GM19023 (cell line): Measurements from ENCODE around the gene NLRP5.
"Not testable (repeated sequence)": the region's sequence is repeated elsewhere in the genome, so short reads cannot be mapped to it uniquely, and the experiment has no call there.

Source experiments
- ATAC-seq: cut with Tn5 transposase; IDR thresholded peaks from one replicate; pipeline ENCODE4 v1.9.1; 2021; ENCODE audit warnings: mild to moderate bottlenecking, moderate library complexity; ENCODE audit not compliant: unreplicated experiment

NLRP5 gene

DNA sequence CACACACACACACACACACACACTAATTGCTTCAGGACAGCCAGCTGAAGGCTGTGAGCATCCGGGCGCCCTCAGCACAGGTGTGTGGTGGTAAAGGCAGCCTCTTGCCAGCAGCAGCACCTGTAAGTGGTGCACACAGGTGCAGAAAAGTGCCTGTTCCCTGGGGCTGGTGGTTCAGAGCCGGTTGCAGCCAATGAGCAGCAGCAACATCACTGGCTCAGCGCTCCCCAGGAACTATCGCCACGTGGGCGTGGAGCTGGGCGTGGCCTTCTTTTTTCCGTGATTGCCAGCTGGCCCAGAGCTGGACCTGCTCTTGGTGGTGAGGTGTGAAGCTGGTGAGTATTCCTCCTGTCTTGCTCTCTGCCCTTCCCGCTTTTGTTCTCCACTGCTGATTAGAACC is at the start of gene NLRP5:
NLRP5 (plus strand) TSS at position 289 of the 400 bp plus-strand sequence.
- ATAC-seq, result no peak

- no peak for ATAC-seq
These were observed 47.4 kb upstream of the NLRP5 start for GRCh38 chr19:55939206-55939605.

DNA sequence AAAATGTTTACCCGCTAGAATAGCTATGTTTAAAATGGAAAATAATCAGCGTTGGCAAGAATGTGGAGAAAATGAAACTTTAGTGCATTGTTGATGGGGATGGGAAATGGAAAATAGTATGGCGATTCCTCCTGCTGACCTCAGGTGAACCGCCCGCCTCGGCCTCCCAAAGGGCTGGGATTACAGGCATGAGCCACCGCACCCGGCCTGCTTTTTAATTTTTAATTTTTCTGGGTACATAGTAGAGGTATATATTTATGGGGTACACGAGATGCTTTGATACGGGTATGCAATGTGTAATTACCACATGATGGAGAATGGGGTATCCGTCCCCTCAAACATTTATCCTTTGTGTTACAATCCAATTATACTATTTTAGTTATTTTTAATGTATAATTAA is 46.3 kb upstream of the NLRP5 start:
- ATAC-seq, result no peak

- ATAC-seq, result no peak
These were observed 39.0 kb upstream of the NLRP5 start, which contains the start of gene NLRP8 for GRCh38 chr19:55947532-55947931. TSS of gene NLRP8 (plus strand) at chr19:55947832.

DNA sequence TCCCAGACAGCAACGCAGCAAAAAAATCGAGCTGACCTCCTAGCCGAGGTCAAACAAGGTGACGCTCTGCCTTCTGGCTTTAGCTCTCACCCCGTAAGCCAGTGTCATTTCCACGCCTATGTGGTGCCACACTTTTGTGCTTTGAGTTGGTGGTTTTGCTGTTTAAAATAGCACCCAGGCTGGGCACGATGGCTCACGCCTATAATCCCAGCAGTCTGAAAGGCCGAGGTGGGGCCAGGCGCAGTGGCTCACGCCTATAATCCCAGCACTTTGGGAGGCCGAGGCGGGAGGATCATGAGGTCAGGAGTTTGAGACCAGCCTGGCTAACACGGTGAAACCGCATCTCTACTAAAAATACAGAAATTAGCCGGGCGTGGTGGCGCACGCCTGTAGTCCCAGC is 36.0 kb upstream of the NLRP5 start:
- not testable (repeated sequence) for ATAC-seq

DNA sequence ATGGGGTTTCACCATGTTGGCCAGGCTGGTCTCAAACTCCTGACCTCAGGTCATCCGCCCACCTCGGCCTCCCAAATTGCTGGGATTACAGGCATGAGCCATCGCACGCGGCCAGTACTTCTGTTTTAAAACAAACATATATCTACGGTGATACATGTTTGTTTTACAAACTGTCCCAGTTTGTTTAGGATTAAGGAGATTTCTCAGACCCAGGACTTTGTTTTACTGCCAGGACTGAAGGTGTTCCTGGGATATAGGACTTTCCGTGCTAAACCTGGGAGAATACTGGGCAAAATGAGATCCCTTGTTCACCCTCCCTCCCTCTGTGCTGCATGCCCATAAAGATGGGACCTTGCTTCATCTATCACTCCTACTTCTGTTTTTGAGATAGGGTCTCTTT is 30.1 kb upstream of the NLRP5 start:
- ATAC-seq, result no peak

DNA sequence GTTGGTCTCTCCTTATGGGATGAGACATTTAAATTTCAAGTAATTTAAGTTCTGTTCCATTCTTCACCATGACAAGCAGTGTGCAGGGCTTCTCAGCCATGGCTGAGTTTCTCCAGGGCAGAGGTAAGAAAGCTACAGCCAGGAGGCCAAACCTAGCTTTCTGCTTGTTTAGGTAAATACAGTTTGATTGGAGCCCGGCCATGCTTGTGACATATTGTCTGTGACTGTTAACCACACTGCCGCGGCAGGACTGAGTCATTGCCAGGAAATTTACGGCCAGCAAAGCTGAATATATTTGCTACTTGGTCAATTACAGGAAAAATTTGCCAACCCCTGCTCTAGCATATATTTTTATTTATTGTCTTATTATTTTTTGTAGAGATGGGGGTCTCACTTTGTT is 28.2 kb upstream of the NLRP5 start:
- no peak for ATAC-seq

GRCh38 chr19:55959996-55960675 is 26.4 kb upstream of the NLRP5 start:
- ATAC-seq, result no peak

- no peak for ATAC-seq
These were observed 24.4 kb upstream of the NLRP5 start for GRCh38 chr19:55962186-55962585.

- ATAC-seq, result no peak
These were observed 12.6 kb upstream of the NLRP5 start for GRCh38 chr19:55973982-55974381.

DNA sequence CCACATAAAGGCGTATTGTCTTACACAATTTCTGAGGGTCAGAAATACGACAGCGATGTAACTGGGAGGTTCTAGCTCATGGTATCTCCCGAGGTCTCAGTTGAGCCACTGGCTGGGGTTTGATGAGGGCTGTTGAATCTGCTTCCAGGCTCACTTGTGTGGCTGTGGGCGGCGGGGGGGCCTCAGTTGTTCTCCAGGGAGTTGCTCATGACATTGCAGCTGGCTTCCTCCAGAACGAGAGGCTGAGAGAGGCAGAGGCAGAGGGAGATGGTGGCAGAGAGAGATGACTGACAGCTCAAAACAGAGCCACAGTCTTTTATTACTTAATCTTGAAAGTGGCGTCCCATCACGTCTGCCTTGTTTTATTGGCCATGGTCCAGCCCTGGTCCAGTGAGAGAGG is 6.2 kb upstream of the NLRP5 start:
- no peak for ATAC-seq

GRCh38 chr19:55985254-55985653 is 1.3 kb upstream of the NLRP5 start:
- no peak for ATAC-seq

DNA sequence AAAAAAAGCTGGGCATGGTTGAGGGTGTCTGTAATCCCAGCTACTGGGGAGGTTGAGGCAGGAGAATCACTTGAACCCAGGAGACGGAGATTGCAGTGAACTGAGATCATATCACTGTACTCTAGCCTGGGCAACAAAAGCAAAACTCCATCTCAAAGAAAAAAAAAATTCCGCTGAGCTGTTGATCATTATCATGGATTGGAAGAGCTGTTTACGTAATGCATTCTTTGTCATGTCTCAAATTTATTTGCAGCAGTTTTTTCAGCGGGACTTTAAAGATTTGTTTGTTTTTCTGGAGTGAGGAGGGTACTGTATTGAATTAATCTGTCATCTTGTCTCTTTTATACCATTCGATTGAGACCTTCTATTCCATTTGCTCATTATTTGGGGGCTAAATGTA is 4.3 kb downstream of the NLRP5 start:
- ATAC-seq, result no peak

GRCh38 chr19:55993492-55993891 is 6.9 kb downstream of the NLRP5 start:
- ATAC-seq, result no peak

DNA sequence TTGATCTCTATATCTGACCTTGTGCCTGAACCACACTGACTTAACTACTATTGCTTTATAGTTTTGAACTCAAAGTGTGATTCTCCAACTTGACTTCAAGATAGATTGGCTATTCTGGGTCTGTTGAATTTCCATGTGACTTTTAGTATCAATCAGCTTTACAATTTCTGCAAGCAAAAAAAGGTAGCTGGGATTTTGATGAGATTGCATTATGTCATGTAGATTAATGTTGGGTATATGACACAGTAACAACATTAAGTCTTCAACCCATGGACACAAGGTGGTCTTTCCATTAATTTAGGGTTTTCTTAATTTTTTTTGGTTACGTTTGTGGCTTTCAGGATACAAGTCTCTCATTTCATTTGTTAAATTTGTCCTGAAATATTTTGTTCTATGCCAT is 28.2 kb downstream of the NLRP5 start:
- ATAC-seq, result no peak

GRCh38 chr19:56015756-56016155 is 29.2 kb downstream of the NLRP5 start:
- ATAC-seq, result no peak

DNA sequence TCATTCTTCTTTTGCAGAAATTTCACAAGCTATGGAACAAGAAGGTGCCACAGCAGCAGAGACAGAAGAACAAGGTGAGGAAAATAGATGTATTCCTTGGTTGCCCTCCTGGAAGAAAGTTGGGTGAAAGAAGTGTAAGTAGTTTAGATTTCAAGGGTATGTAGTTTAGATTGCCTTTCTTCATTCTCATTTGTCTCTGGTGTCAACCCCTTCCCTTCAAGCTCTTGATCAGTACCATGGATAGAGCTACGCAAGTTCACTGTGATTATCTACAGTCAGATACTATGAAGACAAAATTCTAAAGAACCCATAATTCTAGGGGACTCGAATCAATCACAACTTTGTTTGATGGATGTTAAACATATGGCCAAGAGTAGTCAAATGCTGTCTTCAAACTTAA is 32.8 kb downstream of the NLRP5 start:
- ATAC-seq, result not testable (repeated sequence)

- ATAC-seq, result not testable (repeated sequence)
These were observed 33.9 kb downstream of the NLRP5 start for GRCh38 chr19:56020355-56020975.

GRCh38 chr19:56026769-56027168 is 40.2 kb downstream of the NLRP5 start:
- no peak for ATAC-seq

DNA sequence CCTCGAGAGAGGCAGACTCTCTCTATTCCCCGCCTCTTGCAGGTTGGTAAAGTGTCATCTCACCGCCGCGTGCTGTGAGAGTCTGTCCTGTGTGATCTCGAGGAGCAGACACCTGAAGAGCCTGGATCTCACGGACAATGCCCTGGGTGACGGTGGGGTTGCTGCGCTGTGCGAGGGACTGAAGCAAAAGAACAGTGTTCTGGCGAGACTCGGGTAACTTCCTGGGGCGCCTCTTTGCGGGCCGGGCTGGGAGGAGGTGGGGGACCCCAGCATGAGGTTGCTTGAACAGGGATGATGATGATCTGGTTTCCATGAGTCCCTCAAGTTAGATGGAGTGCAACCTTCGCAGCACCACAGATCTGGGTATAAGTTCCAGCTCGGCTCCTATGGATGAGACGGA is 67.0 kb downstream of the NLRP5 start:
- no peak for ATAC-seq

- peak; percentile 47 for ATAC-seq
These were observed 79.8 kb downstream of the NLRP5 start for GRCh38 chr19:56066152-56067023.

GRCh38 chr19:56069642-56070041 is 83.1 kb downstream of the NLRP5 start:
- ATAC-seq, result no peak
